Measurements from ENCODE around the gene ADAM12.

- no peak for TF ChIP-seq ARNT (IDR thresholded peaks at IDR 0.05)
- TF ChIP-seq SUZ12 (IDR thresholded peaks at IDR 0.05) = no peak
- TF ChIP-seq FOXM1 (IDR thresholded peaks at IDR 0.05; ENCODE audit: borderline replicate concordance) = no peak
- TF ChIP-seq BHLHE40 (IDR thresholded peaks at IDR 0.05; ENCODE audit: borderline replicate concordance) = no peak
- TF ChIP-seq ZNF384 (IDR thresholded peaks at IDR 0.05) = no peak
- TF ChIP-seq L3MBTL2 (conservative IDR thresholded peaks at IDR 0.05) = no peak
- no peak for TF ChIP-seq FOXA1 (IDR thresholded peaks at IDR 0.05)
- no peak for TF ChIP-seq SP1 (IDR thresholded peaks at IDR 0.05)
Measured at GRCh38 chr10:125979976-125980375, 408.3 kb downstream of the ADAM12 start.
